Right kidney (tissue), 9 donors: ENCODE data around the gene DOCK9.

Experiments used
- DNase-seq: peaks from one replicate; pipeline ENCODE4 v3.0.0-alpha.2; 2016
- long read RNA-seq, 8 donors: transcript quantifications; one replicate each; lab custom pipeline, GENCODE V29; 2026

The DOCK9 gene
- long read RNA-seq, donor 1, partial matches to known transcripts = 14 of 14 reads
- long read RNA-seq, donor 1, other reads (novel, unspliced or antisense) = 0 of 14 reads
- long read RNA-seq, donor 2 = 0 reads
- long read RNA-seq, donor 3 = 0 reads
- long read RNA-seq, donor 4 = 0 reads
- long read RNA-seq, donor 5 = 0 reads
- long read RNA-seq, donor 6 = 0 reads
- long read RNA-seq, donor 7, partial matches to known transcripts = 0 of 1 reads
- long read RNA-seq, donor 7, other reads (novel, unspliced or antisense) = 0 of 1 reads
- long read RNA-seq, donor 8 = 0 reads

- DNase-seq = peak; percentile 58
These were observed at the start of gene DOCK9 for GRCh38 chr13:98977568-98978265. Gene DOCK9 (minus strand): TSS chr13:98978064. CDS start chr13:98977909, 155 bp downstream.

DNA sequence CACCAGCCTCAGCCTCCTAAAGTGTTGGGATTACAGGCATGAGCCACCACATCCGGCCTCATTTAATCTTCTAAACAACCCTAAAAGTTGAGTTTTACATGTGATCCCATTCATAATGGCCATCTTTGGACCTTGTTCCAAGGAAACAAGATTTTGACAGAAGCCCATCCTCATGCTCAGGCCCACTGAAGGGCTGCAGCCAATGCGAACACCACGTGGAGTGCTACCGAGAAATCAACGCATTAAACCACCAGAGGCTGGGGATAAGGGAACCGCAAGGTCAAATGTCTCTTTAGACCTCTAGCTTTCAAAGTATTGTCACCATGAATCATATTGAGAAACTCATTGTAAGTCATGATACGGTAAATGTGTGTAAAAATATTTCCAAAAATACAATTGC, 49.4 kb upstream of the DOCK9 start:
- no peak for DNase-seq

GRCh38 chr13:99022941-99023340, 45.1 kb upstream of the DOCK9 start:
- no peak for DNase-seq

GRCh38 chr13:99018418-99019180, 40.7 kb upstream of the DOCK9 start:
- DNase-seq = no peak

GRCh38 chr13:99015606-99016490, 38.0 kb upstream of the DOCK9 start:
- no peak for DNase-seq

DNA sequence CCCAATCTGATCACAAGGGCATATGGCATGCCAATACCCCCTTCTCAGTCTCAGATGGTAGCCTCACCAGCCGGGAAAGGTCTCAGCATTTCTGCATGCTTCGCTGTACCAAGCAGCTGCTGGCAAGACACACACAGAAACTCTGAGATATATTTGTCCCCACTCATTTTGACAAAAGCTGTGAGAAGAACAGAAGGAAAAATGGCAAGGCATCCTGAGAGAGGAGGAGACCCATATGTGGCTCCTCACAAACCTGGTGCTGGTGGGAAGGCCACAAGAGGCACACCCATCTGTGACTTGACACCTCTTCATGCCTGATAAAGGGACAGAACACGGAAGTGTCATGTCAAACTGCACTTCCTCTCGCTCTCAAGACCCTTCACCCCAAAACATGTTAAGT, 36.7 kb upstream of the DOCK9 start:
- no peak for DNase-seq

DNA sequence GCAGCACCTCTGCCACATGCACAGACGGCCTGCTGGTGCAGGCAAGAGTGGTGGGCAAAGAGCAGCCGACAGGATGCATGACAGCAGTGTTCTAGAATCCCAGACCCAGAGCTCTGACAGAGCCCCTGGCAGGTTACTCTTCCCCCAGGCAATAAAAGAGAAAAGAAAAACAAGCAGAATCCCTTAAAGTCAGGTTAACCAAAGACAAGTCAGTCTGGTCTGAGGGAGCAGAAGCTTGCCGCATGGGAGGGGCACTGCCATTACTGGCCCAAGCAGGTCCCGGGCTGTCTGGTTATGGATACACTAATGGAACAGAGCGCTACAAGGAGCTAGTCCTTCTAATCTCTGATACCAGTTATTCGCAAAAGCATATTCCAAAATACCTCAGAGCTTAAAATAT, 36.1 kb upstream of the DOCK9 start:
- DNase-seq = no peak

DNA sequence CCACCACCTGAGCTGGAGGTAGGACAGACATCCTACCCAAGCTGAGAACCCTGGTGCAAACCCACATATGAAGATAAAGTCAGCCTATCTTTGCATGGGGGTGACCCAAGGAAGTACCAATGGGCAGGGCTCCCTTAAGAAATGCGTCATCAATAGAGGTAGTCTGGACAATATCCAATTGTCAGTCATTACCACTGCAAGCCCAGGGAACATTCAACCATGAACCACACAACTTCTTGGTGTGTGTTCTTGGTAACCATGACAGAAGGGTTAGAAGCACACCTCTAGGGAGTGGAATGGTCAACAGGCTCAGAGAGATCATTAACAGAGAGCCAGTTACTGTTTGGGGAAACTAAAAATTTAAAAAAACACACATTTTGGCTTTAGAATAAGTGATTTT, 34.7 kb upstream of the DOCK9 start:
- DNase-seq = no peak

GRCh38 chr13:99009987-99010551, 32.2 kb upstream of the DOCK9 start:
- no peak for DNase-seq

DNA sequence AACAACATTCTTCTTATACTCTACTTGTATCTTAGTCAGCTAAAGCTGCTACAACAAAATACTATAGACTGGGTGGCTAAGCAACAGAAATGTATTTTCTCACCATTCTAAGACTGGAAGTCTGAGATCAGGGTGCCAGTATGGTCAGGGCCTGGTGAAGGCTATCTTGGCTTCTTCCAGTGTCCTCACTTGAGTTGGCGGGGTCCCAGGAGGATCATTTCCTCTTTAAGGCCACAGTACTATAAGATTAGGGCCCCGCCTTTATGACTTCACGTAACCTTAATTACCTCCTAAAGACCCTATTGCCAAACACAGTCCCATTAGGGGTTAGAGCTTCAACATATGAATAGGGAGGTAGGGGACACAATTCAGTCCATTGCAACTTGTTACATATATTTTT, 30.7 kb upstream of the DOCK9 start:
- DNase-seq = no peak

DNA sequence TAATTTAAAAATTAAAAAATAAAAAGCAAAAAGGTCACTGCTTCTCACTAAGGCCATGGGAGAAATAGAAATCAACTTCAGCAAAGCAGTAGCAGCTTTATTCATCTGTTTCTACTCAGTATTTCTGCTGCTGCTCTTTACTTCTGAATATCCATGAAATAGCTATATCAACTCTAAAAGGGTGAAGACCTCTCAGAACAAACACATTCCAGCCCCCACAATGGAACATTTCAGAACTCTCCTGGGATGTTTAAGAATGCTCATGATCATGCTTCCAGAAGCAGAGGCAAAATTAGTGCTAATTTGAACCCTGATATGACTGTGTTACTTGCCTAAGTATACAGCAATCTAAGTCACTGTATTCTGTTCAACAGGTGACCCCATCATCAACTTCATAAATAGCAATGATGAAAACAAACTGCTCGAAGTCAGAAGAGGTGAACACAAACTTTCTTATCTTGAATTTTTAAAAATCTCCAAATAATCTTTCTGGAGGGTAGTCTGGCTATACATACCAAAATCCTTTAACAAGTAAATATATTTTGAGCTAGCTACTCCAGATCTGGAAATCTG, 29.6 kb upstream of the DOCK9 start:
- DNase-seq = no peak

DNA sequence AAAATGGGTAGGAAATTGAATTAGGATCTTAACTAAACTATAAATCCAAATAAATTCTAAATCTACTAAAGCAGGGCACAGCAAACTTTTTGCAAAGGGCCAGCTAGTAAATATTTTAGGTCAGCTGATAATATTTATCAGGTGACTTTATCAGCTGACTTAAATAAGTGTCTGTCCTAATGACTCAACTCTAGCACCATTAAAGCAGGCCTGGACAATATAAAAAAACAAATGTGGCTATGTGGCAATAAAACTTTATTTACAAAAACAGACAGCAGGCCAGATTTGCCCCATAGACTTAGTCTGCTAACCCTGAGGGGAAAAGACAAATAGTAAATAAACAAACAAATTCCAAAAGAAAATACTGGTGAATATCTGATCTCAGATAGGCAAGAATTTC, 27.7 kb upstream of the DOCK9 start:
- no peak for DNase-seq

- no peak for DNase-seq
These were observed 27.1 kb upstream of the DOCK9 start for GRCh38 chr13:99004978-99005377.

DNA sequence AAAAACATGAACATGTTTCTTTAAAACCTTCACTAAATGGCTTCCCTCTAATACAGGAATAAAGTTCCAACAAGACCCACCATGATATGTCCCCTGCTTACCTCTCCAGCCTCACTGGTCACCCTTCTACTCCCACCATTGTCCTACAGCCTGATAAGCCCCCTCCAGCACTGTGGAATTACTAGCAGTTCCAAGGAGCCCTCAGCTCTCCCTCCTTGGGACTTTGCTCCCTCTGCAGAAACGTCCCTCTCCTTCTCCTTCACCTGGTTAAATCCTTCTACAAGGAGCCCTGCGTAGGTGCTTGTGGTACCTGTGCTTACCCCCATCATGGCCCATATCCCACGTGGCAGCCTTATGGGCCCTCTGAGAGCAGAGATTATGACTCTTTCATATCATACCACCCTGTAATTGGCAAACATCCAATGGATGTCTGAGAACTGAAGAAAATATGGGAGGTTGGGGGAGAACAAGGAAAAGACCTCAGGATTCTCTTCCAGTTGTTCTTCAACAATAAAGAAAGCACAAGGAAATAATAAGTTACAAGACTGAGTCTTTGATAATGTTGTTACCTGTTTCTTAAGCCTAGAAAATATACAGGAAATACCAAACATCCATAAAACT, 26.1 kb upstream of the DOCK9 start:
- no peak for DNase-seq

DNA sequence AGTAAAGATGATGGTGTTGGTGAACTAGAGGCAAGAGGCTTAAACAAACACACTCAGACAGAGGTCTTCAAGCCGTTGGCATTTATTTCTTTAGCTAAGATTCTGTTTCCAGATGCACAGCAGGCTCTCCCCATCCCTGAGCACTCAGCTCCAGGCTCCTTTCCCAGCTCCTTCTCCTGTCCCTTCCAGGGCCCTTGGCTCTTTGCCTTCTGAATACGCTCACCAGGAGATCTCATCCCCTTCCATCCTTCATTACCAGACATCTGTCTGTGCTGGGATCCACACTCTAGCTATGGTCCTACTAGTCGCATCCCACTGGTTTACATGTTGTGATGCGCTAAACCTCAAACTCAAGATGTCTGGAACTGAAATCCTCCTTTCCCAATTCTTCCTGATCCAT, 25.3 kb upstream of the DOCK9 start:
- no peak for DNase-seq

- DNase-seq = no peak
These were observed 24.4 kb upstream of the DOCK9 start for GRCh38 chr13:99002172-99002710.

DNA sequence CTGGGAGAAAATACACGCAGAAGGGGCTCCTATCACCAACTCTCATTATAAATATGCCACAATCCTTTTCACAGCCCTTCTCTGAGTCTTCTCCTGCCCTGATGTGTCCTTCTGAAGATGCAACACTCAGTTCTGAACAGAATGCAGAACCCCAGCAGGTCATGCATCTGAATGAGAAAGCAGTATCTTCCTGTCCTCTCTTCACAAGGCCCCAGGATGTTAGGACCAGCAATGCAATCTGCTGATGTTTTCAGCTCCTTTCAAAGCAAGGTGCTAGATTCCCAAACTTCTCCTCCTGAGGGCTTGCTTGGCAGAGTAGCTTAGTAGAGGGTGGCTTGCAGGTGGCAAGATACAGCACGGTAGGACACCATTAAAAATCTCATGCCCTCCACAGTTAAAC, 22.3 kb upstream of the DOCK9 start:
- DNase-seq = no peak

DNA sequence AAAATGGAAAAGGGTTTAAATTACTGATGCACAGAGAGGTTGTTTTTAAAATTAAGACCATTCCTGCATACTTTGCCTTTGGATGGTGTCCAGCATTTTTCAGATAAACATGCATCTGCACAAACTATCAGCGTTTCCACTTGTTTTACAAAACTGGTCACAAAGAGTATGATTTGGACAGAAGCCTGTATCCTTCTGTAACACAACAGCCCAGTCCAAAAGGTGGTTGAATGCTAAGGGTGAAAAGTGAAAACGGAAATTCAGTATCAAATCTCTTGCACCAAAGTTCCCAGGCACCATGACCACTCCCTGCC, 21.7 kb upstream of the DOCK9 start:
- no peak for DNase-seq

GRCh38 chr13:98998831-98999638, 21.2 kb upstream of the DOCK9 start:
- DNase-seq = no peak
